SK-N-SH (cell line): ENCODE results near the gene NUP107. TPM values are rescaled to one million over a fixed set of nuclear protein-coding genes. Genes with fewer than 3 reads are reported as not detected.

Source experiments
- CTCF ChIA-PET: fragments of 300-600, 350-600 bp; formaldehyde crosslinking; extraction: SDS; loops from one replicate; lab custom pipeline; 2021; lab: Yijun Ruan, JAX
- POLR2A ChIA-PET: fragments of 350-600 bp; sonication (Branson Sonifier 250); formaldehyde crosslinking; extraction: SDS; loops from one replicate; lab custom pipeline; 2020; ENCODE audit warnings: antibody characterized with exemption, inconsistent platforms; lab: Yijun Ruan, JAX
- DNase-seq: peaks from one replicate; pipeline ENCODE4 v3.0.0; 2012
- H2AFZ ChIP-seq: fragments of 200-600 bp; sonication (generic); 2 replicates; pipeline ENCODE4 v1.8.1; 2016; ENCODE audit warnings: antibody characterized with exemption, mild to moderate bottlenecking, low read depth
- H3F3A ChIP-seq: fragments of 200-600 bp; sonication (generic); replicated peaks from 2 replicates; pipeline ENCODE3; 2016; ENCODE audit warnings: antibody characterized with exemption, mild to moderate bottlenecking; ENCODE audit not compliant: insufficient read depth
- H3K27ac ChIP-seq, 2 experiments: fragments of 200-500 bp in 1 of 2; fragments of 200-600 bp in 1 of 2; sonication (Bioruptor generic) in 1 of 2; sonication (generic), shearing (Covaris generic) in 1 of 2; 2 replicates each; pipeline versions ENCODE4 v1.5.1 to v1.6.1; 2014 to 2016; ENCODE audit warnings: low read depth in 2 of 2, inconsistent platforms in 1 of 2, low read length in 1 of 2, mild to moderate bottlenecking in 1 of 2, mixed read lengths in 1 of 2
- H3K27me3 ChIP-seq: fragments of 200-600 bp; sonication (generic), shearing (Covaris generic); 2 replicates; pipeline ENCODE4 v1.6.1; 2016; ENCODE audit warnings: mixed run types; ENCODE audit not compliant: insufficient read depth
- H3K36me3 ChIP-seq, 2 experiments: fragments of 200-500 bp in 1 of 2; fragments of 200-600 bp in 1 of 2; sonication (Bioruptor generic) in 1 of 2; sonication (generic) in 1 of 2; replicated peaks in 1 of 2; 2 replicates each; pipeline versions ENCODE3 to v1.5.1; 2014 to 2016; ENCODE audit warnings: low read length in 1 of 2, mild to moderate bottlenecking in 1 of 2; ENCODE audit not compliant: insufficient read depth in 2 of 2, control insufficient read depth in 1 of 2
- H3K4me1 ChIP-seq, 2 experiments: fragments of 200-500 bp in 1 of 2; fragments of 200-600 bp in 1 of 2; sonication (Bioruptor generic) in 1 of 2; sonication (generic), shearing (Covaris generic) in 1 of 2; 2 replicates each; pipeline versions ENCODE4 v1.5.1 to v1.6.1; 2014 to 2016; ENCODE audit warnings: low read depth in 1 of 2, low read length in 1 of 2, mixed run types in 1 of 2; ENCODE audit not compliant: insufficient read depth in 2 of 2, control insufficient read depth in 1 of 2
- H3K4me2 ChIP-seq: fragments of 200-600 bp; sonication (generic), shearing (Covaris generic); 2 replicates; pipeline ENCODE4 v1.6.1; 2017; ENCODE audit warnings: mixed run types
- H3K4me3 ChIP-seq, 2 experiments: fragments of 200-500 bp in 1 of 2; fragments of 200-600 bp in 1 of 2; sonication (Bioruptor generic) in 1 of 2; sonication (generic), shearing (Covaris generic) in 1 of 2; 2 replicates each; pipeline versions ENCODE4 v1.5.1 to v1.8.1; 2014 to 2016; ENCODE audit warnings: low read depth in 2 of 2, inconsistent platforms in 1 of 2, low read length in 1 of 2, mild to moderate bottlenecking in 1 of 2, mixed read lengths in 1 of 2, moderate library complexity in 1 of 2
- H3K79me2 ChIP-seq: fragments of 200-600 bp; sonication (generic); 2 replicates; pipeline ENCODE4 v1.8.1; 2017; ENCODE audit warnings: mild to moderate bottlenecking; ENCODE audit not compliant: insufficient read depth
- H3K9ac ChIP-seq: fragments of 200-600 bp; sonication (generic); 2 replicates; pipeline ENCODE4 v1.6.1; 2017; ENCODE audit warnings: mixed run types
- H3K9me2 ChIP-seq: fragments of 200-600 bp; sonication (generic); 2 replicates; pipeline ENCODE4 v1.6.1; 2017; ENCODE audit warnings: mixed run types
- H3K9me3 ChIP-seq: fragments of 200-600 bp; sonication (generic); 2 replicates; pipeline ENCODE4 v1.6.1; 2017; ENCODE audit warnings: mixed run types, mild to moderate bottlenecking, moderate library complexity
- H4K20me1 ChIP-seq: fragments of 200-600 bp; sonication (generic); 2 replicates; pipeline ENCODE4 v1.6.1; 2017; ENCODE audit warnings: mild to moderate bottlenecking, mixed run types; ENCODE audit not compliant: insufficient read depth
- EP300 ChIP-seq, 2 experiments: IDR thresholded peaks; 2 replicates each; pipeline versions ENCODE4 v1.4.0 to v1.6.1; 2012; ENCODE audit warnings: borderline replicate concordance in 1 of 2, low read depth in 1 of 2, low read length in 1 of 2
- FOXJ3 ChIP-seq: sonication (generic); formaldehyde crosslinking; IDR thresholded peaks from 2 replicates; pipeline ENCODE4 v1.5.1; 2020; ENCODE audit warnings: mild to moderate bottlenecking, missing genetic modification reagents
- JUND ChIP-seq: IDR thresholded peaks from 2 replicates; pipeline ENCODE4 v1.4.0; 2012
- MEF2A ChIP-seq: IDR thresholded peaks from 2 replicates; pipeline ENCODE4 v1.4.0; 2012; ENCODE audit warnings: low read depth, borderline replicate concordance
- NRF1 ChIP-seq: IDR thresholded peaks from 2 replicates; pipeline ENCODE4 v1.6.1; 2012; ENCODE audit warnings: low read depth, mild to moderate bottlenecking, low read length
- PBX3 ChIP-seq: IDR thresholded peaks from 2 replicates; pipeline ENCODE4; 2012
- RAD21 ChIP-seq: IDR thresholded peaks from 2 replicates; pipeline ENCODE4 v1.6.1; 2012; ENCODE audit warnings: mild to moderate bottlenecking, low read length
- RFX5 ChIP-seq: IDR thresholded peaks from 2 replicates; pipeline ENCODE4 v1.6.1; 2012; ENCODE audit warnings: mild to moderate bottlenecking, improper control_type of control experiment, low read length
- RXRA ChIP-seq: IDR thresholded peaks from 2 replicates; pipeline ENCODE4 v1.4.0; 2012; ENCODE audit warnings: low read depth, mild to moderate bottlenecking, borderline replicate concordance
- SMC3 ChIP-seq: IDR thresholded peaks from 2 replicates; pipeline ENCODE4 v1.6.1; 2012; ENCODE audit warnings: low read depth, low read length, improper control_type of control experiment
- TAF1 ChIP-seq: IDR thresholded peaks from 2 replicates; pipeline ENCODE4 v1.6.1; 2012; ENCODE audit warnings: low read depth, mild to moderate bottlenecking, low read length, moderate library complexity, borderline replicate concordance
- USF2 ChIP-seq: fragments of 150-350 bp; IDR thresholded peaks from 2 replicates; pipeline ENCODE4 v1.6.1; 2017; ENCODE audit warnings: antibody characterized with exemption, low read length, low read depth, borderline replicate concordance
- ZBTB33 ChIP-seq: IDR thresholded peaks from 2 replicates; pipeline ENCODE4 v1.4.0; 2012; ENCODE audit warnings: low read depth, borderline replicate concordance
- WGBS: methylation state at CpG from one replicate; pipeline ENCODE4 v1.1.6; 2017; ENCODE audit warnings: low lambda C conversion rate; 5-methylcytosine and 5-hydroxymethylcytosine counted together
- polyA plus RNA-seq, 3 experiments: library from polyadenylated mRNA; depleted of rRNA; stranded (reverse); fragments of >200 nt; gene quantifications; 2 replicates each; pipeline ENCODE4 v1.2.3, GENCODE V29; 2012
- TF ChIP-seq, protein P1 (sequence below): IDR thresholded peaks from 2 replicates; pipeline ENCODE4 v1.4.0; 2012; ENCODE audit warnings: low read depth
- TF ChIP-seq, protein P2 (sequence below): IDR thresholded peaks from 2 replicates; pipeline ENCODE4 v1.6.1; 2012; ENCODE audit warnings: mild to moderate bottlenecking, low read depth, low read length, moderate library complexity

NUP107 gene
- polyA plus RNA-seq, 1 of the 3 experiments (the other 2 are of a cell fraction), result 30.9 TPM

DNA sequence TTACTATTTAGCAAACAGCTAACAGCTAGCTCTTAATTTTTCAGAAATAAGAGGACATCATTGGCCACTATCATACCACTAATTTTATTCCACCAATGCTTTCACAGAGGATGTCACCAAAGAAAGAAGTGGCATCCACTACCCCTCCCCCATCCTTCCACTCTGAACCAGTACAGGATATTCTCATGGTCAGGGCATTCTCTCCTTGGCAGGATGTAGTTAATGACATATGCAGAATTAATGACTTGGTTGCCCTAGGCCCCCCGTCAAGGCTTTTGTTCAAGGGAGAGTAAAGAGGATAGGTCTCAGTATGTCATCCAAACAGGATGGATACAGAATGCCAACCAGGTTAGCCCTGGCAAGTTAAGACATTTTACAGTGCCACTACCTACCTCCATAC lies 18.9 kb upstream of the NUP107 start:
- ChIA-PET CTCF (no interaction called here), POLR2A (no interaction called here)
- Histone ChIP-seq H3K4me3 (no peak overlapping the region), H3K79me2 (no peaks in the 10 kb centered on the region), H3K9ac (no peak overlapping the region), H3K9me2 (no peaks in the 10 kb centered on the region), H3K4me2 (no peak overlapping the region), H3K27ac (no peak overlapping the region), H3K36me3 (peaks cover 3 to 14% of the 10 kb centered on the region in 2 experiments), H3K4me1 (no peaks in the 10 kb centered on the region), H4K20me1 (no peaks in the 10 kb centered on the region), H2AFZ (no peak overlapping the region), H3F3A (peaks cover 35% of the 10 kb centered on the region), H3K9me3 (no peaks in the 10 kb centered on the region), H3K27me3 (no peaks in the 10 kb centered on the region)
- no peak for DNase-seq
- TF ChIP-seq RFX5 (no peak), RXRA (no peak), NRF1 (no peak), TAF1 (no peak), PBX3 (no peak), EP300 (IDR thresholded peaks at IDR 0.05; ENCODE audit: borderline replicate concordance in 1 of 2, low read depth in 1 of 2, low read length in 1 of 2) (no peak)
- TF ChIP-seq, protein P1, sequence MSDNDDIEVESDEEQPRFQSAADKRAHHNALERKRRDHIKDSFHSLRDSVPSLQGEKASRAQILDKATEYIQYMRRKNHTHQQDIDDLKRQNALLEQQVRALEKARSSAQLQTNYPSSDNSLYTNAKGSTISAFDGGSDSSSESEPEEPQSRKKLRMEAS, result no peak
- TF ChIP-seq, protein P2, sequence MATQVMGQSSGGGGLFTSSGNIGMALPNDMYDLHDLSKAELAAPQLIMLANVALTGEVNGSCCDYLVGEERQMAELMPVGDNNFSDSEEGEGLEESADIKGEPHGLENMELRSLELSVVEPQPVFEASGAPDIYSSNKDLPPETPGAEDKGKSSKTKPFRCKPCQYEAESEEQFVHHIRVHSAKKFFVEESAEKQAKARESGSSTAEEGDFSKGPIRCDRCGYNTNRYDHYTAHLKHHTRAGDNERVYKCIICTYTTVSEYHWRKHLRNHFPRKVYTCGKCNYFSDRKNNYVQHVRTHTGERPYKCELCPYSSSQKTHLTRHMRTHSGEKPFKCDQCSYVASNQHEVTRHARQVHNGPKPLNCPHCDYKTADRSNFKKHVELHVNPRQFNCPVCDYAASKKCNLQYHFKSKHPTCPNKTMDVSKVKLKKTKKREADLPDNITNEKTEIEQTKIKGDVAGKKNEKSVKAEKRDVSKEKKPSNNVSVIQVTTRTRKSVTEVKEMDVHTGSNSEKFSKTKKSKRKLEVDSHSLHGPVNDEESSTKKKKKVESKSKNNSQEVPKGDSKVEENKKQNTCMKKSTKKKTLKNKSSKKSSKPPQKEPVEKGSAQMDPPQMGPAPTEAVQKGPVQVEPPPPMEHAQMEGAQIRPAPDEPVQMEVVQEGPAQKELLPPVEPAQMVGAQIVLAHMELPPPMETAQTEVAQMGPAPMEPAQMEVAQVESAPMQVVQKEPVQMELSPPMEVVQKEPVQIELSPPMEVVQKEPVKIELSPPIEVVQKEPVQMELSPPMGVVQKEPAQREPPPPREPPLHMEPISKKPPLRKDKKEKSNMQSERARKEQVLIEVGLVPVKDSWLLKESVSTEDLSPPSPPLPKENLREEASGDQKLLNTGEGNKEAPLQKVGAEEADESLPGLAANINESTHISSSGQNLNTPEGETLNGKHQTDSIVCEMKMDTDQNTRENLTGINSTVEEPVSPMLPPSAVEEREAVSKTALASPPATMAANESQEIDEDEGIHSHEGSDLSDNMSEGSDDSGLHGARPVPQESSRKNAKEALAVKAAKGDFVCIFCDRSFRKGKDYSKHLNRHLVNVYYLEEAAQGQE, result no peak
- 89% methylated on average over 1 of the region's 1 CpG for WGBS

- Histone ChIP-seq H3K4me3 (no peak overlapping the region), H3K9ac (no peak overlapping the region), H2AFZ (no peak overlapping the region), H3K79me2 (no peaks in the 10 kb centered on the region), H3K36me3 (peaks cover 0 to 4% of the 10 kb centered on the region in 2 experiments), H3K9me3 (no peaks in the 10 kb centered on the region), H3K9me2 (no peaks in the 10 kb centered on the region), H3K27me3 (no peaks in the 10 kb centered on the region), H4K20me1 (no peaks in the 10 kb centered on the region), H3F3A (peaks cover 44% of the 10 kb centered on the region), H3K27ac (no peak overlapping the region), H3K4me2 (no peak overlapping the region), H3K4me1 (0 out of 4 replicates have a peak, but pooled peaks cover 0 to 6% of the 10 kb centered on the region in 2 experiments)
- DNase-seq, result no peak
- WGBS, result 80% methylated on average over 4 of the region's 4 CpGs
- ChIA-PET CTCF (interaction anchor here (0.6 kb wide), 1 partner anchor 20 kb away, joined by 4 read pairs; no protein-coding TSS in a partner anchor), POLR2A (no interaction called here)
- TF ChIP-seq USF2 (no peak), SMC3 (no peak), JUND (no peak), MEF2A (no peak), FOXJ3 (CRISPR knock-in tag) (no peak), RAD21 (no peak), ZBTB33 (no peak)
These were observed 15.6 kb upstream of the NUP107 start for GRCh38 chr12:68671179-68671578.
